Stimulated activated CD8-positive, alpha-beta memory T cell treated with anti-CD3 and anti-CD28 coated beads, Interleukin-7, amount 100 ng/mL, for 24 hours (primary cell): ENCODE results near the gene LTO1.
"Not testable (repeated sequence)": the region's sequence is repeated elsewhere in the genome, so short reads cannot be mapped to it uniquely, and the experiment has no call there.

Experiments used
- DNase-seq: peaks from one replicate; pipeline ENCODE4 v3.0.0-alpha.2; 2020; ENCODE audit warnings: low read depth

The LTO1 gene

DNA sequence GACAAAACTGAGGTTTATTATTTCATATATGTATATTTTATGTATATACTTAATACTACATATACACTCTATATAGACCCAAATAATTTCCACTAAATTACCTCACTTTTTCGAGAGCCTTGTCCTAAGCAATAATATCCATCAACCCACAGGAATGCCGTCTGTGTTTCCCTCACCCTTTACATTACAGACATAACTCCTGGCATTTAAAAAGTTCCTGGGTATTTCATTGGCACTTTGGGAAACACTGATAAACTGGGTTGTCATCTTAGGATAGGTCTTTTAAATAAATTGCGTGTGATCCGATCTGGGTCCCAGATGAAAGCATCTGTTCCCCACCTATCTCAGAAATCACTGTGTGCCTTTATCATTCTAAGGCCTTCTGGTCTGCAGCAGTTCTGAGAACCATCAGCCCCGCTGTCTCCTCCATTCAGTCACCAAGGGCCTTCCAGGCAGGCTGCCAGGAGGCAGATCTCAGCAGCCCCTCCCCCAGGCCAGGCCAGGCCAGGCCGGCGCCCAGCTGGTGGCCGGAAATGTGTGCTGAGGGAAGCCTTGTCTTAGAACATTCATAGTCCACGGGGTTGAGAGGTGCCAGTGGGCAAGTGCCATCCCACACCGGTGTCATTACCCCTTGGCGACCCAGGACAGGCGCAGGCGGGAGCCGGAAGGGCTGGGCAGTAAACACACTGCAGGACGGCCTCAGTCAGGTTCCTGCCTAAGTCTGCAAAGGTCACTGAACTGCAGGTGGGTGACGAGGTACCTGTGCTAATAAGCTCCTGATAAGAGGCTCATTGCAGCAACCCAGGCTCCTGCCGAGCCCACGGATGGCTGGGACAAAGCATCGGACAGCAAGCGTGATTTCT, 25.4 kb upstream of the LTO1 start:
- no peak for DNase-seq

DNA sequence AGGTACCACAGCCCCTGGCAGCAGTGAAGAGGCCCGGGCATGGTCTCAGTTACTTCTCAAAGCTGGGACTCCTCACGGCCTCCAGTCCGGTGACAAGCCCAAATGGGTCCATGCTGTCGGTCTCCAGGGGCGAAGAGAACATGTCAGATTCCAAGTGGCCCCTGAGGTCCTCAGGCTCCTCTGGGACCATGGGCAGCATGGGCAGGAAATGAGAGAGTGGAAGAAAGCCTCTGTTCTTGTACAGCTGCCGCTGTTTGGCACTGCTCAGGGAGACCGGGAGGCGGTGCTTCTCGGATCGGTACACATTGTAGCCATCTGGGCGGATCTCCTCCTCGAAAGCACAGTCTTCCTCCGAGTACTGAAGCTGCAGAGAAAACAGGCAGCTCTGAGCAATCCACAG, 24.1 kb upstream of the LTO1 start:
- DNase-seq = no peak

DNA sequence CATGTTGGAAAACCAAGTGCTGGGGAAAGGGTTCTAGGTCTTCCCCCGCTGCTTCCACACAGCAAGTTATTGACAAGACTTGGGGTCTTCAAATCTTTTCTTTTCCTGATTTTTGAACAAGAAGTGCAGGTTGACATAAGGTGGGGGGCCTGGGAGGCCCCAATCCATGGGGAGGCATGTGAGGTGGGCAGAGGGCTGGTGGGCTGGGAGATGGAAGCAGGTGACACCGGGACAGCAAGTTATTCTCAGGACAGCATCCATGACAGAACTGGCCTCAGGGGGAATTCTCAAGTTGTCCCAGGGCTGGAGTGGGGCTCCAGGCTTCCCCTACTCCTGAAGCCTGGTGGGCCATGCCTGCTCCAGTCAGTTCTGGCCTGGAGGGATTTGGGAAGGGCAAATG, 23.2 kb upstream of the LTO1 start:
- no peak for DNase-seq

DNA sequence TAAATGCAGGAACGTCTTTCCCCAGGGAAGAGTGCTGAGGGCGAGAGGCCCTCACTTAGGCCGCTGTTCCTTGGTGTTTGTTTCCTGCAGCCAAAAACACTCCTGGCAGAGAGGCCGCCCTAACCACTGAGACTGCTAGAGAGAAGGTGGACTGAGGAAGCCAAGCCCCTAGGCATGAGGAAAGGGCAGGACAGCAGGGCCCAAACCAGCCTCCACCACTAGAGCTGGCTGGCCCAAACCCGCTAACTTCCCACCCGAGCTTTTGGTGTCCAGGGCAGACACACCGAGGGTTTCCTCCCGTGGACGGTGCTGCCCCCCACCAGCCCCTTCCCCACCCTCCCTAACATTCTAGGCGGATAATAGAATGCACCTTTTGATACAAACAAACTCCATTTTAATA, 22.7 kb upstream of the LTO1 start:
- DNase-seq = no peak

DNA sequence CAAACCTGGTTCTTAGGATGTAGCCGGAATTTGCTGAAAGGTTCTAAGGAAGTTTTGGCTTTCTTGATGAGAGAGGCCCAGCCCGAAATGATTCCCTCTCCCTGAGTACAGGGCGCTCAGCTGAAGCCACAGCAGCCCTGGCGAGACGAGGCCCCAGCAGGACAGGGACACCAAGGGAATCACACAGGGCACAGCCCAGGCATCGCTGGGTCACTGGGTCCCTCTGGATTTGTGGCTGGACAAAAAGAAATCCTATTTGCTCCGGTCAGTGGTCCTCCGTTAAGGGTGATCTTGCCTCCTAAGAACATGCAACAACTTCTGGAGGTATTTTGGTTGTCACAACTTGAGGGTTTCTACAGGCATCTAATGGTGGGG, 22.3 kb upstream of the LTO1 start:
- no peak for DNase-seq

DNA sequence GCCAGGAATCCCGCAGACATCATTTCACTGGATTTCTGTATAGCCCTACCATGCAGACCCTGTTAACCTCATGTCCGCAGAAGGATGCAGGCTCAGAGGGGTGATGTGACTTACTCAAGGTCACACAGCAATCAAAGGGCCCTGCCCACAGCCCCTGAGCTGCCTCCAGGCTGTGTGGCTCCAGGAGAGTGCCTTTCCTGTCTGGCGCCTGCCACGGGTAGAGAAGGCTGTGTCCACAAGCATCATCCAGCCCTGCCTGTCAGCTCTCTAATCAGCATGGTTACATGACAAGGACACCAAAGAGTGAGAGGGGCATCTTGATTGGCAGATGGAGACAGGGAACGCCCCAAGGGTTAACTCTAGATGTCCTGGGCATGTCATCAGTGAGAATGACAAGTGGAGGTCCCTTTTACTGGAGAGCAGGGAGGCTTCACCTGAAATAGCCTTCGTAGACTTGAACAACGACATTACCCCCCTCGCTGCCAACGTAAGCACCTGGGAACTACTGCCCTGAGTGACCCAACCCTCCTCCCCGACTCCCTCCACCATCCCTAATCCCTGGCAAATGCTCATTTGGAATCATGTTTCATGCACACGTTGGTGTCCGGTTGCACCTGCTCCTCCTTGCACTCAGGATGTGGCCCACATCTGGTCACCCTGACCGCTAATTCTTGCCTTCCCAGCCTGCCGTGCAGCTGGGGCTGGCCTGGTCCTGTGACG, 21.8 kb upstream of the LTO1 start:
- no peak for DNase-seq

DNA sequence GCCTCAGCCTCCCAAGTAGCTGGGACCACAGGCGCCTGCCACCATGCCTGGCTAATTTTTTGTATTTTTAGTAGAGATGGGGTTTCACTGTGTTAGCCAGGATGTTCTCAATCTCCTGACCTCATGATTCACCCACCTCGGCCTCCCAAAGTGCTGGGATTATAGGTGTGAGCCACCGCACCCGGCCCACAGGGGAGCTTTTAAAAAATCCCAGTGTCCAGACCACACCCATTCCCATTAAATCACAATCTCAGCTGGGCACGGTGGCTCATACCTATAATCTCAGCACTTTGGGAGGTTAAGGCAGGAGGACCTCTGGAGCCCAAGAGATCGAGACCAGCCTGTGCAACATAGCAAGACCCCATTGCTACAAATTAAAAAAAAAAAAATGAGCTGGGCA, 20.8 kb upstream of the LTO1 start:
- not testable (repeated sequence) for DNase-seq

DNA sequence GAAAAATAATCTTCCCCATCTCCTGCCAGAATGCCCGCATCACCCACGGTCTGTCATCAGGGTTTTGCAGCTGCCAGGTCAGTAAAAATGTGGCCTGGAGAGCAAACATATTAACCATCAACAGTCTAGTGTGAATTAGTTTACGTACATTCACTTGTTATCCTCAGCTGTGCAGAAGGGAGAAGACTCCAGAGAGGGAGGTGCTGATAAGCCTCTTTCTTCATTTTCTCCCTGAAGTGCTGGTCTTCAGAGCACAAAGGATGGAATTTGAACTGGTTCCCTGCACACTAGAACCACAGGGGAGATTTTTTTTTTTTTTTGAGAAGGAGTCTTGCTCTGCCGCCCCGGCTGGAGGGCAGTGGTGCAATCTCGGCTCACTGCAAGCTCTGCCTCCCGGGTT, 20.4 kb upstream of the LTO1 start:
- no peak for DNase-seq

DNA sequence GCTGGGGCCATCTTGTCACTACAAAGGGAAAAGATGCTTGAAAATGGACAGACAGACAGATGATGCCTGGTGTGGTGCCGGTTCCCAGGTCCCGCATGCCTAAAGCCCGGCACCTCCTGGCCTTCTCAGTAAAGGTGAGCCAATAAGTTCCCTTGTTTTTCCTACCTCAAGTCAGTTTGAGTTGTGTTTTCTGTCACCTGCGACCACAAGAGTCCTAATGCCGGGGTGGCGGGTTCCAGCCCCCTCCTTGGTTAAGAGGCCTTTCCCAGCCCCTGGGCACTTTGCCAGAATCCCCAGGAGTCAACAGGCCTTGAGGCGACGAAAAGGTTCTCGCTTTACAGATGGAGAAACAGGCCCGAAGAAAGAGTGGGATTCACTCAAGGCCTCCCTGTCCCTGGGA, 19.6 kb upstream of the LTO1 start:
- no peak for DNase-seq

DNA sequence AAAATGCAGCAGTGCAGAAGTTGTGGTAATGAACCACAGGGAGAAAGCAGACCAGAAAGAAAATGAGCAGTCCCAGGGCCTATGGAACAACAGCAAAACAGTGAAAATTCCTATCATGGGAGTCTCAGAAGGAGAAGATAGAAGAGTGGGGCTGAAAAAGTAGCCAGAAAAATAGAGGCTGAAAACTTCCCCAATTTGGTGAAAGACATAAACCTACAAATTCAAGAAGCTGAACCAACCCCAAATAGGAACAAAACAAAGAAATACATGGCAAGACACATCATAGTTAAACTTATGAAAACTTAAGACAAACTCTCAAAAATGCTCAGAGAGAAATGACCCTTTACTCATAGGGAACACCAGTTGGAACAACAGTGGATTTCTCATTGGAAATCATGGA, 17.3 kb upstream of the LTO1 start:
- no peak for DNase-seq

DNA sequence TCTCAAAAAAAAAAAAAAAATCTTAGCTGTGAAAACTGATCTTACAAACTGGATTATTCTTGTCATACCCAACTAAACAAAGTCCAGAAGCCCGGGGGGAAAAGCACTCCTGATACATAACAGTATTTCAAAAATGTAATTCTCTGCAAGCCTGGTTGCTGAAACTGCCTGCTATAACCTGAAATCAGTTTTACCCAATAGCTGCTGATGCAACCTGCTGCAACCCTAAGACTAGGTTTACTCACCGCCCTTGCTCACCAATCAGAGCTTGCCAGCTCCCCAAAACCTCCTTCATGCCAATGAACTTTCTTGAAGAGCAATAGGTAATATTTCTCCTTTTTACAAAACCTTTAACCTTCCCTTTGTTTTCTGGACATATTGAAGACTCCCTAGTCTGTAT, 16.3 kb upstream of the LTO1 start:
- no peak for DNase-seq

DNA sequence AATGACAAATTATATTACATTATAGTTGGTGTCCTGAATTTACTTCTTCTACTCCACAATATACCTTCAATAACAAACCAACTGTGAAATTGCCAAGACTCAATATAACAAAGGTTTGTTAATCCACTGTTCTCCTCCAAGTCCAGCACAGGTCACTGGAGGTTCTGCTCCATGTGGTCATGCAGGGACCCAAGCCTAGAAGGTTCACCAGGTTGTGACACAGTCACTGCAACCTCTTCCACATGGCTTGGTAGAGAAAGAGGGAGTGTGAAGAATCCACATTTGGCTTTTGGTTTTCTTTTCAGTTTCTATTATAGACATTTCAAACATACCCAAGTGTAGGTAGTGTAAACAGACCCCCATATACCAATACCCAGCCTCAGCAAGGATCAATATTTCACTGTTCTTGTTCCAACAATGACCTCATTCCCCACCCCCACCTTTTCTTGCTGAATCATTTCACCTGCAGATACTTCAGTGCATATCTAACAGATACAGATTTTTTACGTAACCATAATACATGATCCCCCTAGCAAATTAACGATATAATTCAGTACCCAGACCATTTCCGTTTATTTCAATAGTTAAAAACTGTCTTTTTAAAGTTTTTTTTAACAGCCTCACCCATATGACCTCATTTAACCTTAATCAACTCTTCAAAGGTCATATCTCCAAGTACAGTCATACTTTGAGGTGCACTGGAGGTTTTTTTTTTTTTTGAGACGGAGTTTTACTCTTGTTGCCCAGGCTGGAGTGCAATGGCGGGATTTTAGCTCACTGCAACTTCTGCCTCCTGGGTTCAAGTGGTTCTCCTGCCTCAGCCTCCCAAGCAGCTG, 14.5 kb upstream of the LTO1 start:
- no peak for DNase-seq

DNA sequence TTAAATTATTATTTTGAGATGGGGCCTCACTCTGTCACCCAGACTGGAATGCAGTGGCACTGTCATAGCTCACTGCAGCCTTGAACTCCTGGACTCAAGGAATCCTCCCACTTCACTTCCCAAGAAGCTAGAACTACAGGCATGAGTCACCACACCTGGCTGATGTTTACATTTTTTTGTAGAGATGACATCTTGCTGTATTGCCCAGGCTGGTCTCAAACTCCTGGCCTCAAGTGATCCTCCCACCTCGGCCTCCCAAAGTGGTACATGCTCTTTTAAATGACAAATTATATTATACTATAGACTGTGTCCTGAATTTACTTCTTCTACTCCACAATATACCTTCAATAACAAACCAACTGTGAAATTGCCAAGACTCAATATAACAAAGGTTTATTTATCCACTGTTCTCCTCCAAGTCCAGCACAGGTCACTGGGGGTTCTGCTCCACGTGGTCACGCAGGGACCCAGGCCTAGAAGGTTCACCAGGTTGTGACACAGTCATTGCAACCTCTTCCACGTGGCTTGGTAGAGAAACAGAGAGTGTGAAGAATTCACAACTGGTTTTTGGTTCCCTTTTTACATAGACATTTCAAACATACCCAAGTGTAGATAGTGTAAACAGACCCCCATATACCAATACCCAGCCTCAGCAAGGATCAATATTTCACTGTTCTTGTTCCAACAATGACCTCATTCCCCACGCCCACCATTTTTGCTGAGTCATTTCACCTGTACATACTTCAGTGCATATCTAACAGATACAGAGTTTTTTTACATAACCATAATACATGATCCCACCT, 13.0 kb upstream of the LTO1 start:
- not testable (repeated sequence) for DNase-seq

DNA sequence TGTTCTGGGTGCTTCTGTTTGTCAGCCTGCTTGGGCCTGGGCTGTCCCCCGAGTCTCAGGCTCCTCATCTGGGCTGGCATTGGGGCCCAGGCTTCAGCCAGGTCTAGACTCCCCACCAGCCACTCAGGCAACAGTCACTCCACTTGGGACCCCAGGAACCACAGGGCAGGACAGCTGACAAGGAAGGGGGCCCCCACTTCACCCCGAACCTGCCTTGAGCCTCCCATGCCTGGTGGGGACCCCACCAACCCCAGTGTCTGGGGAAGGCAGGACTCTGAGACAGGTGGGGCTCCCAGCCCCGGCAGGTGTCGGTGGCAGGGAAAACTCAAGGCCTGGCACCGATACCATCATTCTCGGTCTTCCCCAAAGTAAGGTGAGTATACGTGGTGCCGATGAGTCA, 11.7 kb upstream of the LTO1 start:
- no peak for DNase-seq

DNA sequence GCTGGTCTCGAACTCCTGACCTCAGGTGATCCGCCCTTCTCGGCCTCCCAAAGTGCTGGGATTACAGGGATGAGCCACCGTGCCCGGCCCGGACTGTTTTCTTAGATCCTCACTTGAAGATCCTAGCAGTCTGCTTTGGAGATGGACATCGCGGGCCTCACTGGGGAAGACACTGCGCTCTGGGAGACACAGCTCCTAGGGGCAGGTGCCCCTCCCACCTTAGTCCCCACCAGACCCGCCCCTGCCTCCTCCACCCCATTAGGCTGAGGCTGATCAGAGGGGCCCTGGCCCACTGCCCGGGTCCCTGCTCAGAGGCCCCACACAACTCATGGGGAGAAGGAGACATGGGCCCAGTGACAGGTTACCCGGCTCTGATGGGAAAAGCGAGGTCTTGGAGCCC, 11.3 kb upstream of the LTO1 start:
- DNase-seq = no peak

DNA sequence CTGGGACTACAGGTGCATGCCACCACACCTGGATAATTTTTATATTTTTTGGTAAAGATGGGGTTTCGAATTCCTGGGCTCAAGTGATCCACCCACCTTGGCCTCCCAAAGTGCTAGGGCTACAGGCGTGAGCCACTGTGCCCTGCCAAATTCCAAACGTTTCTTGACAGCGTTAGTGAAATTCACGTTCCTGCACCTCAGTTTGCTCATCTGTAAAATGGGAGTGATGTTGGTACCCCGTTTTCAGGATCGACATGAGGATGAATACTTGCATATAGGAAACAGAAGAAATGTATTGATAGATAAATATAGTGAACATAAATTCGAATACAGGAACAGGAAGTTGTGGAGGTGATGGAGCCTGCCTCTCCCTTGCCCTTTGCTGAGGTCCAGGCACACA, 10.2 kb upstream of the LTO1 start:
- DNase-seq = no peak

DNA sequence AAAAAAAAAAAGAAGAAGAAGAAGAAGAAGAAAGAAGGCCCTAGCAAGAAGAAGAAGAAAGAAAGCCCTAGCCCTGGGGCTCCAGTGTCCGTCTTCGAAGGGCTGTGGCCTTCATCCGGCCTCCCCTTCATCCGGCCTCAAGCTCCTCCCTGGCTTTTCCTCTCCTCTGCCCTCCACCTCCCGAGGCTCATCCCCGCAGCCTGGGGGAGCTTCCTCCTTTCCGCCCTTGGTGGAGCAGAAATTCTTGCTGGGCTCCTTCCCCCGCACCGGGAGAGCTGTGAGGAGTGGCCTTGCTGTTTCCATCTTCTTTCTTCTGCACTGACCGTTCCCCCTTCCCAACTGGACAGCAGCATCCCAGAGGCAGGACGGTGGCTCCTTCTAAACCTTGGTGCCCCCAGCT, 9.5 kb upstream of the LTO1 start:
- DNase-seq = no peak

DNA sequence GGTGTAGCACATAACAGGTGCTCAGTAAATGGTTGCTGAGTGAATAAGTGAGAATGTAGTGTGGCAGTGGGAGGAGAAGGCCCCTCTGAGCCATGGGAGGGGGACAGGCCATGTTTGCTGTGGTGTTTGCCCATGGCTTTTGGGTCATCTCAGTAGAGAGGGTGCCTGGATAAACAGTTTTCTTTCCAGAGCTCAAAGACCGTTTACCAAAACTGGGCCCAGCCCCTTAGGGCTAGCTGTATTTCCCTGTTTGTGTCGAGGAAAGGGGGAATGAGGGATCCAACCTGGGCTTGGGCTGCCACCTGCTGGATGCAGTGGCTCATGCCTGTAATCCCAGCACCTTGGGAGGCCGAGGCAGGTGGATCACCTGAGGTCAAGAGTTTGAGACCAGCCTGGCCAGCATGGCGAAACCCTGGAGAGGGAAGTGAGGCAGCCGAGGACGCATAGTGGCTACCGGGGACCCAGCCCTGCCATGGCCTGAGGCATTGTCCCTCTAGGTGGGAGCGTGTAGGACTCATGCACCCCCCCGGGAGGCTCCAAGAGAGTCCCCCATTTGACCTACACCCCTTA, 8.7 kb upstream of the LTO1 start:
- DNase-seq = no peak

DNA sequence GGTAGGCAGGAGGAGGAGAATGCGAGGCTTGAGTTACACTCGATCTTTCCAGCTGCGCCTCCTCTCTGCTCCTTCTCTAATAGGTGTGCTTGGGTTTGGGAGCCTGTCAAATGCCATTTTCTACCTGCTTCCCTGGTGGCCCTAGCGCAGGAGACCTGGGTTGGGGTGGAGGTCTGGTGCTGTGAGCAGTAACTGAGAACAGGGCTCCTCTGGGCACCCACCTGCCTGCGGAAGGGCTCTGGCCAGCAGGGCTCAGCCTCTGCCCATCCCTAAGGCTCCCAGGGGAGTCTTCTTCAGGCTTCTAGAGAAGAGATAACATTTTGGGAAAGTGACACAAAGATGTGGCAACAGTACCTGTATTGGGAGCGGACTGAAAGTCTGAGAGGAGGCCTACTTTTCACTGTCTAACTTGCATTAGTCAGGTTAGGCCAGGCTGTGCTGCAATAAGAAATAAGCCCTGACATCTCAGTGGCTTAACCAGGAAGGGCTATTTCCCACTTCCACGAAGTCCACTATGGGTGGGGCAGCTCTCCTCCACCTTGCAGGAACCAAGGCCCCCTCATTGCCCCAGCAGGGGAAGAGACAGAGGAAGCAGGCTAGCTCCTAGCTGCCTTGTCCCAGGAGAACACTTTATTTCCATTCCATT, 7.7 kb upstream of the LTO1 start:
- DNase-seq = no peak

DNA sequence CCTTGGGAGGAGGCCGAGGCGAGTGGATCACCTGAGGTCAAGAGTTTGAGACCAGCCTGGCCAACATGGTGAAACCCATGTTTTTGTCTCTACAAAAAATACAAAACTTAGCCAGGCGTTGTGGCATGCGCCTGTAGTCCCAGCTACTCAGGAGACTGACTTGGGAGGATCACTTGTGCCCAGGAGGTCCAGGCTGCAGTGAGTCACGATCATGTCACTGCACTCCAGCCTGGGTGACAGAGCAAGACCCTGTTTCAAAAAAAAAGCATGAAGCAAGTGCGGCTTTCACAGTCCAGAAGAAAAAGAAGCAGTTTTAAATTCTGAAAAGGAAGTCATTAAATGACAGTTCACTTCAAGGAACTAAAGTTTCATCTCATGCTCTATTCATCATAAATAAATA, 7.1 kb upstream of the LTO1 start:
- DNase-seq = no peak

DNA sequence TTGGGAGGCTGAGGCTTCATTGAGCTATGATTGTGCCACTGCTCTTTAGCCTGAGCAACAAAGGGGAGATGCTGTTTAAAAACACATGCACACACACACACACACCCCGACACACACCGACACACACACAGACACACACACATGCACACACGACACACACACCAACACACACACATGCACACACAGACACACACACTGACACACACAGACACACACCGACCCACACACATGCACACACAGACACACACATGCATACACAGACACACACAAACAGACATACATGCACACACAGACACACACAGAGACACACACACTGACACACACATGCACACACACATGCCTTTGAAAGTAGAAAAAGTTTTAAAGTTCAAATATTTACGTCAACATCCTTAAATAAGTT, 5.5 kb upstream of the LTO1 start:
- no peak for DNase-seq
